Activated T-cell treated with anti-CD3 and anti-CD28 coated beads for 48 hours (primary cell): ENCODE measurements around the gene SCAF1.

Experiments used
- DNase-seq: peaks from one replicate; pipeline ENCODE4 v3.0.0-alpha.2; 2020; ENCODE audit warnings: low read depth

The SCAF1 gene

GRCh38 chr19:49641688-49642491 lies at the start of gene SCAF1:
SCAF1 (plus strand) TSS chr19:49642209; CDS start chr19:49645027, 2,818 bp downstream.
- DNase-seq, result peak; percentile 100

GRCh38 chr19:49592486-49593232 lies 49.4 kb upstream of the SCAF1 start:
- DNase-seq, result peak; percentile 15

GRCh38 chr19:49593233-49594113 lies 48.5 kb upstream of the SCAF1 start:
- peak; percentile 92 for DNase-seq

DNA sequence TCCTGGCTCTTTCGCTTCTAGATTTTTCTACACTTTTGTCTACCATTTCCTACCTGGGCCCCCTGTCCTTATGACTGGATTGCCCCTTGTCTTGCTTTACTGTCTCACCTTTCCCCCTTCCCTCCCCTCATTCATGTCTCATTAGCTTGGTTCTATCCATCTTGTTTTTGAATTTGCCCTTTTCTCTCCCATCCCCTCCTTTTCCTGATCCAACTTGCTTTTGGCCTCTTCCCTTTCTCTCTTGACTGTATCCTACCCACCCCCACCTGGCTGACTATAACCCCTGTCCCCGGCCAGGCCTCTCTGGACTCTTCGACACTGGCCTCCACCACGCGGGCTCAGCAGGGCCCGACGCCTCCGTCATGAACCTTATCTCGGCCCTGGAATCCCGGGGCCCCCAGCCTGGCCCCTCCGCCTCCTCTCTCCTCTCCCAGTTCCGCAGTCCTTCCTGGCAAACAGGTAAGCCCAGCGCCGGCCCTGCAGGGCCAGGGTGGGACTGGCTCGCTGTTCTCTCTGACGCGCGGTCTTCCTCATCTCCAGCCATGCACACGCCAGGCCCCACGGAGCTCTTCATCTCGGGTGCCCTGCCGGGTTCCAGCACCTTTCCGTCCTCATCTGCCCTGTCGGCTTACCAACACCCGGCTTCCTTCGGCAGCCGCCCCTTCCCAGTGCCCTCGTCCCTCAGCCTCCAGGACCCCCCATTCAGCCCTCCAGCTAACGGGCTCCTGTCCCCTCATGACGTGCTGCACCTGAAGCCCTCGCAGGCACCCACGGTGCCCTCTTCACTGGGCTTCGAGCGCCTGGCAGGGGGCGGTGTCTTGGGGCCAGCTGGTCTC lies 47.6 kb upstream of the SCAF1 start:
- DNase-seq, result no peak

DNA sequence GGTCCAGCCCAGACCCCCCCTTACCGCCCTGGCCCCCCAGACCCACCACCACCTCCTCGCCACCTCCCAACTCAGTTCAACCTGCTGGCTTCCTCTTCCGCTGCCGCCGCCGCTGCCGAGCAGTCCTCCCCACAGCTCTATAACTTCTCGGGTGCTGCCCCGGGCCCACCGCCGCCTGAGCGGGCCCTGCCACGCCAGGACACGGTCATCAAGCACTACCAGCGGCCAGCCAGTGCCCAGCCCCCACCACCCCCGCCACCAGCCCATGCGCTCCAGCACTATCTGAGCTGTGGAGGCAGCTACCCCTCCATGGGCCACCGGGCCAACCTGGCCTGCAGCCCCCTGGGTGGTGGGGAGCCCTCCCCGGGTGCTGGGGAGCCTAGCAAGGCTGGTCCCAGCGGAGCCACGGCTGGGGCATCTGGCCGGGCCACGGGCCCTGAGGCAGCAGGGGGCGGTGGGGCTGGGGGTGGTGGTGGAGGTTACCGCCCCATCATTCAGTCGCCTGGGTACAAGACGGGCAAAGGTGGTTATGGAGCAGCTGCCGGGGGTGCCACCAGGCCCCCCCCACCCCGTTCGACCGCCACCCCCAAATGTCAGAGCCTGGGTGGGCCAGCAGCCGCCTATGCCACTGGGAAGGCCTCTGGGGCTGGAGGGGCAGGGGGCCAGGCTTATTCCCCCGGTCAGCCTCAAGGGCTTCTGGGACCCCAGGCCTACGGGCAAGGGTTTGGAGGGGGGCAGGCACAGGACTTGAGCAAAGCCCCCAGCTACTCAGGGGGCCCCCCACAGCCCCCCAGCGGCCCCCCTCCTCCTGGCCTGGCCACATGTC lies 46.8 kb upstream of the SCAF1 start:
- no peak for DNase-seq

GRCh38 chr19:49595819-49596404 lies 46.1 kb upstream of the SCAF1 start:
- no peak for DNase-seq

- no peak for DNase-seq
Observed at GRCh38 chr19:49596407-49596806, 45.6 kb upstream of the SCAF1 start.

DNA sequence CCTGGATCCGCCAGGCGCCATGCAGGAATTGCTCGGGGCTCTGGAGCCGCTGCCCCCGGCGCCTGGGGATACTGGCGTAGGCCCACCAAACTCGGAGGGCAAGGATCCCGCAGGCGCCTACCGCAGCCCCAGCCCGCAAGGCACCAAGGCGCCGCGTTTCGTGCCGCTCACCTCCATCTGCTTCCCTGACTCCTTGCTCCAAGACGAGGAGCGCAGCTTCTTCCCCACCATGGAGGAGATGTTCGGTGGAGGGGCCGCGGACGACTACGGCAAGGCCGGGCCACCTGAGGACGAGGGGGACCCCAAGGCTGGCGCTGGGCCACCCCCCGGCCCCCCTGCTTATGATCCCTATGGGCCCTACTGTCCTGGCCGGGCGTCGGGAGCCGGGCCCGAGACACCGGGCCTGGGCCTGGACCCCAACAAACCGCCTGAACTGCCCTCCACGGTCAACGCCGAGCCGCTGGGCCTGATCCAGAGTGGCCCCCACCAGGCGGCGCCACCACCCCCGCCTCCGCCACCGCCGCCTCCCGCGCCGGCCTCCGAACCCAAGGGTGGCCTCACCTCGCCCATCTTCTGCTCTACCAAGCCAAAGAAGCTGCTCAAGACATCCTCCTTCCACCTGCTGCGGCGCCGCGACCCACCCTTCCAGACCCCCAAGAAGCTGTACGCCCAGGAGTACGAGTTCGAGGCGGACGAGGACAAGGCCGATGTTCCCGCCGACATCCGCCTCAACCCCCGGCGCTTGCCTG lies 44.9 kb upstream of the SCAF1 start:
- no peak for DNase-seq

- DNase-seq, result no peak
Observed at GRCh38 chr19:49597703-49597974, 44.4 kb upstream of the SCAF1 start.

DNA sequence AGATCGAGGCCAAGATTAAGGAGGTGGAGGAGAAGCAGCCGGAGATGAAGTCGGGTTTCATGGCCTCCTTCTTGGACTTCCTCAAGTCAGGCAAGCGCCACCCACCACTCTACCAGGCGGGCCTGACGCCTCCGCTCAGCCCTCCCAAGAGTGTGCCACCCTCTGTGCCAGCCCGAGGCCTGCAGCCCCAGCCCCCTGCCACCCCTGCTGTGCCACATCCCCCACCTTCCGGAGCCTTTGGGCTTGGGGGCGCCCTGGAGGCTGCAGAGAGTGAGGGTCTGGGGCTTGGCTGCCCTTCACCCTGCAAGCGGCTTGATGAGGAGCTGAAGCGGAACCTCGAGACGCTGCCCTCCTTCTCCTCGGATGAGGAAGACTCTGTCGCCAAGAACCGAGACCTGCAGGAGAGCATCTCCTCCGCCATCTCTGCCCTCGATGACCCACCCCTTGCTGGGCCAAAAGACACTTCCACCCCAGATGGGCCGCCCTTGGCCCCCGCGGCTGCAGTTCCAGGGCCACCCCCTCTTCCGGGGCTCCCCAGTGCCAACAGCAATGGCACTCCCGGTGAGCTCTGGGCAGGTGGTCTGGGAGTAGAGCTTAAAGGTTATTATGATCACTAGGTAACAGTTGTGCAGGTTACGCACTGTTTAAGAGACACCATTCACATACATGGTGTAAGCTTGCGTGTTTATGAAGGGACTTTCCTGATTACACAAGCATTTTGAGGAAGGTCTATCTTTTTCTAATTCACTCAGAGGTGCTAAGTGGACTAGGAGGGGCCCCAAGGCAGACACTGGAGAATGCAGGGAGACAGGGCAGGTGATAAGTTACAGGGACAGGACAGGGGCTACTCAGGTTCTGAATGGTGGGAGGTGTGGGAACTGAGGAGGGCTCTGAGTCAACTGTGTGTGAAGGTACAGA lies 42.4 kb upstream of the SCAF1 start:
- no peak for DNase-seq

DNA sequence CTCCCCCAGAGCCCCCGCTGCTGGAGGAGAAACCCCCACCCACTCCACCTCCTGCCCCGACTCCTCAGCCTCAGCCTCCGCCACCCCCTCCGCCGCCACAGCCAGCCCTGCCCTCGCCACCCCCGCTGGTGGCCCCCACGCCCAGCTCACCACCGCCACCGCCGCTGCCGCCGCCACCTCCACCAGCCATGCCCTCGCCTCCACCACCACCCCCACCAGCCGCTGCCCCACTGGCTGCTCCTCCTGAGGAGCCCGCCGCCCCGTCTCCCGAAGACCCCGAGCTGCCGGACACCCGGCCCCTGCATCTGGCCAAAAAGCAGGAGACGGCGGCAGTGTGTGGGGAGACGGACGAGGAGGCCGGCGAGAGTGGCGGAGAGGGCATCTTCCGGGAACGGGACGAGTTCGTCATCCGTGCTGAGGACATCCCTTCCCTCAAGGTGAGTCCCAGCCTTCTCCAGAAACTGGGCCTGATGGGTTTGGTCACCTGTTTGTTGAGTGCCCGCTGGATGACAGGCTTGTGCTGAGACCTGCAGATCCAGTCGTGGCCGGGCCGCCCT lies 40.4 kb upstream of the SCAF1 start:
- no peak for DNase-seq

GRCh38 chr19:49602806-49603205 lies 39.2 kb upstream of the SCAF1 start:
- no peak for DNase-seq

DNA sequence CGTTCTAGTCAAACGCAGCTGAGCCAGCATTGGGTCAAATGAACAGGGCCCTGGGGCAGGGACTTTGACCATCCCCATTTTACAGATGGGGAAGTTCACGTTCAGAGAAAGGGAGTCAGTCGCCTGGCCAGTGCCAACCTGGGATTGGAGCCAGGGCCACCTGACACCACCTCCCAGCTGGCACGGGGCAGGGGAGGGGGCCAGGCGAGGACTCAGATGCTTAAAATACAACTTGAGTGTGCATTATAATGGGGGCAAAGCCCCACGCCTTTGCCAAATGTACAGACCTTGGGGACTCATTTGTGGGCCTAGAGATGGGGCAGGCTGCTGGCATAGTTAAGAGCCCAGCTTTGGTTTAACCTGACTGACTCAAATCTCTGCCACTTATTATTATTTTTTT lies 36.4 kb upstream of the SCAF1 start:
- no peak for DNase-seq

DNA sequence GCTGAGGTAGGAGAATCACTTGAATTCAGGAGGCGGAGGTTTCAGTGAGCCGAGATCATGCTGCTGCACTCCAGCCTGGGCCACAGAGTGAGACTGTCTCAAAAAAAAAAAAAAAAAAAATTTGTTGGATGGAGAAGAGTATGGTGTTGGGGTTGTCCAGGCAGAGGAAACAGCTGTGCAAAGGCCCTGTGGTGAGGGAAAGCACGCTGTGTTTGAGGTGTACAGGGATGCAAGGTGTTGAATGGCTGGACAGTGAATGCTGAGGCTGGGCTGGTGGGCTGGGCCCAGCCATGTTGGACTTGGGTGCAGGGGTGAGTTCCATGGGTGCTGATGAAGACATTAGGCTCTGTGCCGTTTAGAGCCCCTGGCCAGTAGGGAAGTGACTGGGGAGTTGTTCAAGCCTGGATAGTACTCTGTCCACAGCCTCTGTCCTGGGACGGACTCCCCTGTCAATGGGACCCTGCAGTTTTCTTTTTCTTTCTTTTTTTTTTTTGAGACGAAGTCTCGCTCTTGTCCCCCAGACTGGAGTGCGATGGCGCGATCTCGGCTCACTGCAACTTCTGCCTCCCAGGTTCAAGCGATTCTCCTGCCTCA lies 32.4 kb upstream of the SCAF1 start:
- no peak for DNase-seq

DNA sequence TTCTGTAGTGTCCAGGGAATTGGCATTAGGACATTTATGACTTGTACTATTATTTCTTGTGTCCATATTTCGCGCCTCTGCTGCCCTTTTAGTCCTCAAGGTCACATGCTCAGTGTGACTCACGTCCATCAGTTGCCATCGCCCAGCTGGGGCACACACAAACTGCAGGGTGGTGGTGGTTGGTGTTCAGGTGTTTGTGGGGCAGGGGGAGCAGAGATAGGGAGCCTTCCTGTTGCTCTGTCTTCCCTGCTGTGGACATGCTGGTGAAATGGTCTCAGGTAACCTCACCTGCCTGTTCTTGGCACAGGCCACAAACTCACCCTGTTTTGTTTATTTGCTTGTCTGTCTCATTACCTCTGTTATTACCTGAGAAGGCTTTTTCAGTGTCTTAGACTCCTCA lies 28.6 kb upstream of the SCAF1 start:
- no peak for DNase-seq

GRCh38 chr19:49614096-49614833 lies 27.7 kb upstream of the SCAF1 start:
- peak; percentile 33 for DNase-seq

DNA sequence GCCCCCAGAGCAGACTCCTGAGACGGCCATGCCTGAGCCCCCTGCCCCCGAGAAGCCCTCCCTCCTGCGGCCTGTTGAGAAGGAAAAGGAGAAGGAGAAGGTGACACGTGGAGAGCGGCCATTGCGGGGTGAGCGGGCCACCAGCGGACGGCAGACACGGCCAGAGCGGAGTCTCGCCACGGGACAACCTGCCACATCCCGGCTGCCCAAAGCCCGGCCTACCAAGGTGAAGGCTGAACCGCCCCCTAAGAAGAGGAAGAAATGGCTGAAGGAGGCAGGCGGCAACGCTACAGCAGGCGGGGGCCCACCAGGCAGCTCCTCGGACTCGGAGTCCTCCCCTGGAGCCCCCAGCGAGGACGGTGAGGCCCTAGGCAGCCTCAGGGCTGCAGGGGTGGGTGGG lies 26.1 kb upstream of the SCAF1 start:
- DNase-seq, result no peak
